Uterus (tissue), 4 donors: ENCODE results near the gene CSNK2A2. TPM values are rescaled to one million over a fixed set of nuclear protein-coding genes. Genes with fewer than 3 reads are reported as not detected.

Experiments used
- DNase-seq, 2 donors: peaks; one replicate each; pipeline ENCODE4 v3.0.0-alpha.2; 2019 to 2020
- H3K27ac ChIP-seq, 2 donors: fragments of 200-600 bp; sonication (generic); 1 replicate in 1 of 2; 2 replicates in 1 of 2; pipeline ENCODE4 v1.5.1; 2016 to 2018
- H3K27me3 ChIP-seq, 2 donors: fragments of 200-600 bp; sonication (generic); one replicate each; pipeline ENCODE4 v1.5.1; 2018 to 2019; ENCODE audit warnings: control low read depth in 1 of 2
- H3K36me3 ChIP-seq, 2 donors: fragments of 200-600 bp; sonication (generic); one replicate each; pipeline ENCODE4 v1.5.1; 2019; ENCODE audit warnings: control low read depth in 1 of 2
- H3K4me1 ChIP-seq, 2 donors: fragments of 200-600 bp; sonication (generic); one replicate each; pipeline ENCODE4 v1.5.1; 2018 to 2019; ENCODE audit warnings: control low read depth in 1 of 2
- H3K4me3 ChIP-seq, 2 donors: fragments of 200-600 bp; sonication (generic); 1 replicate in 1 of 2; 2 replicates in 1 of 2; pipeline ENCODE4 v1.5.1; 2018 to 2019; ENCODE audit warnings: mild to moderate bottlenecking in 1 of 2
- H3K9me3 ChIP-seq, 2 donors: fragments of 200-600 bp; sonication (generic); one replicate each; pipeline ENCODE4 v1.5.1; 2019; ENCODE audit warnings: control low read depth in 1 of 2
- CTCF ChIP-seq, 4 experiments: fragments of 200-600 bp in 2 of 4; fragments of 450-650 bp in 2 of 4; sonication (generic) in 2 of 4; IDR thresholded peaks; one replicate each; pipeline ENCODE4 v1.5.1; 2016 to 2019; ENCODE audit warnings: antibody characterized with exemption in 4 of 4, mild to moderate bottlenecking in 2 of 4, moderate library complexity in 1 of 4
- POLR2A ChIP-seq, 2 donors: fragments of 450-650 bp; IDR thresholded peaks; one replicate each; pipeline ENCODE4 v1.6.1; 2016; ENCODE audit warnings: antibody characterized with exemption in 2 of 2, mild to moderate bottlenecking in 1 of 2, moderate library complexity in 1 of 2
- intact Hi-C: fragments of 100-400 bp; cut with DNase I; formaldehyde crosslinking; loops from one replicate; pipeline ENCODE4 v1.15.1; 2023; ENCODE audit warnings: low total_unique reads
- total RNA-seq, 4 donors: library from RNA; depleted of rRNA in 3 of 4; stranded (reverse); fragments of >200 nt in 3 of 4; gene quantifications; one replicate each; pipeline versions ENCODE4 v1.1.0 to v1.2.4, GENCODE V29; 2014 to 2023
- donor health status: DM: yes; HTN: yes; CAD: no.

The CSNK2A2 gene
- total RNA-seq, 4 donors from 2014 or later: 28.1 to 62.5 (median 45.9) TPM

GRCh38 chr16:58219432-58219831 lies 21.5 kb upstream of the CSNK2A2 start:
- Histone ChIP-seq H3K27ac (no peak overlapping the region), H3K9me3 (no peaks in the 10 kb centered on the region), H3K4me1 (no peaks in the 10 kb centered on the region), H3K4me3 (no peak overlapping the region), H3K27me3 (no peaks in the 10 kb centered on the region), H3K36me3 (no peaks in the 10 kb centered on the region)
- intact Hi-C loops: no loop called here
- TF ChIP-seq POLR2A (IDR thresholded peaks at IDR 0.05) (no peak), CTCF (IDR thresholded peaks at IDR 0.05) (no peak)
- no peak for DNase-seq

- TF ChIP-seq CTCF (IDR thresholded peaks at IDR 0.05): no peak
- TF ChIP-seq POLR2A (IDR thresholded peaks at IDR 0.05): no peak
These were observed 20.9 kb upstream of the CSNK2A2 start for GRCh38 chr16:58218786-58219185.

GRCh38 chr16:58217311-58217925 lies 19.5 kb upstream of the CSNK2A2 start:
- TF ChIP-seq POLR2A (IDR thresholded peaks at IDR 0.05): no peak
- TF ChIP-seq CTCF (IDR thresholded peaks at IDR 0.05): no peak
- H3K4me1 ChIP-seq: no peaks in the 10 kb centered on the region
- H3K27me3 ChIP-seq: no peaks in the 10 kb centered on the region
- no peak overlapping the region for H3K27ac ChIP-seq
- no peak overlapping the region for H3K4me3 ChIP-seq
- no peak for DNase-seq
- H3K36me3 ChIP-seq: no peaks in the 10 kb centered on the region
- H3K9me3 ChIP-seq: no peaks in the 10 kb centered on the region
- intact Hi-C loops: no loop called here

More at GRCh38 chr16:58218786-58219185, 20.9 kb upstream of the CSNK2A2 start:
- no peak overlapping the region for H3K27ac ChIP-seq
- no peak for DNase-seq
- intact Hi-C loops: no loop called here
- no peak overlapping the region for H3K4me3 ChIP-seq
- no peaks in the 10 kb centered on the region for H3K9me3 ChIP-seq
- H3K36me3 ChIP-seq: no peaks in the 10 kb centered on the region
- H3K4me1 ChIP-seq: no peaks in the 10 kb centered on the region
- no peaks in the 10 kb centered on the region for H3K27me3 ChIP-seq

- no peak for DNase-seq
- intact Hi-C loops: no loop called here
- Histone ChIP-seq H3K9me3 (no peaks in the 10 kb centered on the region), H3K4me1 (no peaks in the 10 kb centered on the region), H3K36me3 (no peaks in the 10 kb centered on the region), H3K27me3 (no peaks in the 10 kb centered on the region), H3K27ac (no peak overlapping the region), H3K4me3 (no peak overlapping the region)
- TF ChIP-seq POLR2A (IDR thresholded peaks at IDR 0.05): no peak
- TF ChIP-seq CTCF (IDR thresholded peaks at IDR 0.05): no peak
These were observed 15.1 kb upstream of the CSNK2A2 start for GRCh38 chr16:58212824-58213655.

GRCh38 chr16:58211846-58212245 lies 13.9 kb upstream of the CSNK2A2 start:
- Histone ChIP-seq H3K4me1 (no peaks in the 10 kb centered on the region), H3K9me3 (no peaks in the 10 kb centered on the region), H3K36me3 (no peaks in the 10 kb centered on the region), H3K4me3 (no peak overlapping the region), H3K27ac (no peak overlapping the region), H3K27me3 (no peaks in the 10 kb centered on the region)
- intact Hi-C loops: no loop called here
- DNase-seq: no peak
- no peak for TF ChIP-seq POLR2A (IDR thresholded peaks at IDR 0.05)
- TF ChIP-seq CTCF (IDR thresholded peaks at IDR 0.05): no peak
